GM18867 (cell line): ENCODE results near the gene ADAR.
A peak's percentile ranks its signal among the peaks of the same experiment; 100 is the strongest.
"Not testable (repeated sequence)": the region's sequence is repeated elsewhere in the genome, so short reads cannot be mapped to it uniquely, and the experiment has no call there.

Experiments
- ATAC-seq: cut with Tn5 transposase; IDR thresholded peaks from one replicate; pipeline ENCODE4 v1.9.1; 2021; ENCODE audit warnings: mild to moderate bottlenecking, moderate library complexity; ENCODE audit not compliant: unreplicated experiment

Gene ADAR

GRCh38 chr1:154607609-154608396, at the start of gene ADAR:
TSS of gene ADAR (minus strand) at chr1:154608186. CDS start at chr1:154608006, 180 bp downstream.
- peak; percentile 67 for ATAC-seq

- no peak for ATAC-seq
Observed at GRCh38 chr1:154657556-154657955, 49.6 kb upstream of the ADAR start.

DNA sequence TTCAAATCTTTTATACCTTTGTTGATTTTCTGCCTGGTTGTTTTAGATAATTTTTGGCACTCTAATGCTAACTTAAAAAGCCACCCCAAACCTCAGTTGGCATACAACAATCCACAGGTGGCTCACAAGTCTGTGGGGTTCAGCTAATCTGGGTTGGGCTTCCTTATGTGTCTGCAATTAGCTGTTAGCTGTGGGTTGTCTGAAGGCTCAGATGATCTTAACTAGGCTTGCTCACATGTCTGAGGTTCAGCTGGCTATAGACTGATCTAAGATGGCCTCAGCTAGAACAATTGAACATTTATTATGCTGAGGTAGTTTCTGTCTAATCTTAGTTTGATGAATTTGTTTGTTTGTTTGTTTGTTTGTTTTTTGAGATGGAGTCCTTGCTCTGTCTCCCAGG, 44.9 kb upstream of the ADAR start:
- ATAC-seq = no peak

- not testable (repeated sequence) for ATAC-seq
Observed at GRCh38 chr1:154644724-154645123, 36.7 kb upstream of the ADAR start.

GRCh38 chr1:154641534-154641933, 33.5 kb upstream of the ADAR start:
- ATAC-seq = no peak

GRCh38 chr1:154639876-154640275, 31.9 kb upstream of the ADAR start:
- ATAC-seq = no peak

DNA sequence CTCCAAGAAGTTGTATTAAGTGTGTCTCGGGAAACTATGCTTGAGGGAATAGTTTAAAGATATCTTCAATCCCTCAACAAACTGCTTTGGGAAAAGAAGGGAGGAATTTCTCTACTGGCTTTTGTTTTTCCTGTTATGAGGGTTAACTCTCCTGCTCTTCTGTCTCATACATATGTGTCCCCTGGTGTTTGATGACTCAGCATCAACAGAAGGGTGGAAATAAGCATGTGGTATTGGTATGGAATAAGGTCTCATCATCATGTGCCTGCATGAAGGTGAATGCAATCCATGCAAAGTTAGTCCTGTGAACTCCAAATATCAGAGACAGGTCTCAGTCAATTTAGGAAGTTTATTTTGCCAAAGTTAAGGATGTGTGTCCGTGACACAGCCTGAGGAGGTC, 27.2 kb upstream of the ADAR start:
- ATAC-seq = no peak

GRCh38 chr1:154629675-154630073, 21.7 kb upstream of the ADAR start:
- ATAC-seq = no peak

GRCh38 chr1:154629061-154629674, 21.2 kb upstream of the ADAR start:
- ATAC-seq = no peak

DNA sequence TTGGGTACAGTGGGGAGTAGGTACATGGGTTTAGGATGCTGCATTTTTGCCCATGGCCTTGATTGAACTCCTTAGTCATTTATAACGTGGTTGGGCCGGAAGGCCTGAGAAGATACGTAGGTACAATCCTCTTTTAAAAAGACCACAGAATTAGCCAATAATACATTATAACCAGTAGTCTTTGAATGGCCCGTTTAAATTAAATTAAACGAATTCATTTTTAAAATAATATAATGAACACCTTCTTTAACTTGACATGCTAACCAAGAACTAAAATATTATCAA, 20.1 kb upstream of the ADAR start:
- ATAC-seq = no peak

GRCh38 chr1:154627257-154628120, 19.5 kb upstream of the ADAR start:
- ATAC-seq = peak; percentile 54

- peak; percentile 26 for ATAC-seq
Observed at GRCh38 chr1:154626456-154627256, 18.7 kb upstream of the ADAR start.

GRCh38 chr1:154624746-154625643, 17.0 kb upstream of the ADAR start:
- ATAC-seq = no peak

- ATAC-seq = no peak
Observed at GRCh38 chr1:154623358-154623757, 15.4 kb upstream of the ADAR start.

- ATAC-seq = no peak
Observed at GRCh38 chr1:154622503-154623039, 14.6 kb upstream of the ADAR start.

DNA sequence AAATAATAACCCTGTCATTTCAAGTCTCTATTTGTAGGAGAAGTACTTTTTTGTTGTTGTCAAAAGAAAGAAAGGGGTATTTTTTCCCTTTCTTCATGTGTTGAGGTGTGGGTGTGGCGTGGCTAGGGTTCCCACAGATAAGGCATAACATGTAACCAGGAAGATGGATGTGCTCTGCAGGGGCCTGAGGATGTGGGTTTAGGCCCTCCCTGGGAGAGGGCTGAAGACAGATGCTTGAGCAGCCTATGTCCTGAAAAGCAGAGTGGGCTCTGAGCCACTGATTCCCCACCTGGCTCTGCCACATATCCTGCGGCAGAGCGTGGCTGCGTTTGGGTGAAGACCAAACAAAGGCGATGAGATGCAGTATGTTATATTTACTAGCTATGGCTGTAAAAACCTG, 13.9 kb upstream of the ADAR start:
- ATAC-seq = no peak

GRCh38 chr1:154620751-154621150, 12.8 kb upstream of the ADAR start:
- ATAC-seq = no peak

GRCh38 chr1:154619181-154619948, 11.4 kb upstream of the ADAR start:
- ATAC-seq = no peak
